D721Med (cell line): Measurements from ENCODE around the gene RAB4B.
"Not testable (repeated sequence)": the region's sequence is repeated elsewhere in the genome, so short reads cannot be mapped to it uniquely, and the experiment has no call there.

ENCODE experiments used
- DNase-seq: peaks from one replicate; pipeline ENCODE4 v3.0.0; 2011; ENCODE audit warnings: low spot score; ENCODE audit not compliant: insufficient read length
- FAIRE-seq: peaks from 2 replicates; lab custom pipeline; 2011; peaks lifted over from hg19 to GRCh38; lab: Jason Lieb, UNC
- TF ChIP-seq, protein P1 (sequence below): IDR thresholded peaks from 2 replicates; pipeline ENCODE4 v1.5.1; 2012; ENCODE audit warnings: mild to moderate bottlenecking, control low read depth; ENCODE audit not compliant: insufficient read depth; ENCODE audit errors: missing control alignments

Gene RAB4B

DNA sequence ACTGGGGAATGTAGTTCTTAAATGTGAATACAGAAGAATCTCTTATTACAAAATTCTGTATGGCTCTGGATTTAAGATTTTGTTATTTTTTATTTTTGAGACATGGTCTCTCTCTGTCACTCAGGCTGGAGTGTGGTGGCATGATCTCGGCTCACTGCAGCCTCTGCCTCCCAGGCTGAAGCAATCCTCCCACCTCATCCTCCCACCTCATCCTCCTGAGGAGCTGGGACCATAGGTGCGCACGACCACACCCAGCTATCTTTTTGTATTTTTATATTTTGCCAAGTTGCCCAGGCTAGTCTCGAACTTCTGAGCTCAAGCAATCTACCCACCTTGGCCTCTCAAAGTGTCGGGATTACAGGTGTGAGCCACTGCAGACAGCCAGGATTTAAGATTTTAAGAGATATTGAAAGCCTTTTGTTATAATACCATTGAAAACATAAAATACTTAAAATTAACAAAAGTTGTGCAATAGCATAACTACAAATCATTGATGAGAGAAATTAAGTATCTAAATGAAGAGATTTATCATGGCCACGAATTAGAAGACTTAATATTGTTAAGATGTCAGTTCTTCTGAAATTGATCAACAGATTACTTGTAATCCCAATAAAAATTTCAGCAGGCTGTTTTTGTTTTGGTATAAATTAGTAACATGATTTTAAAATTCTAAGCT is 58.8 kb downstream of the RAB4B start:
- TF ChIP-seq, protein P1, sequence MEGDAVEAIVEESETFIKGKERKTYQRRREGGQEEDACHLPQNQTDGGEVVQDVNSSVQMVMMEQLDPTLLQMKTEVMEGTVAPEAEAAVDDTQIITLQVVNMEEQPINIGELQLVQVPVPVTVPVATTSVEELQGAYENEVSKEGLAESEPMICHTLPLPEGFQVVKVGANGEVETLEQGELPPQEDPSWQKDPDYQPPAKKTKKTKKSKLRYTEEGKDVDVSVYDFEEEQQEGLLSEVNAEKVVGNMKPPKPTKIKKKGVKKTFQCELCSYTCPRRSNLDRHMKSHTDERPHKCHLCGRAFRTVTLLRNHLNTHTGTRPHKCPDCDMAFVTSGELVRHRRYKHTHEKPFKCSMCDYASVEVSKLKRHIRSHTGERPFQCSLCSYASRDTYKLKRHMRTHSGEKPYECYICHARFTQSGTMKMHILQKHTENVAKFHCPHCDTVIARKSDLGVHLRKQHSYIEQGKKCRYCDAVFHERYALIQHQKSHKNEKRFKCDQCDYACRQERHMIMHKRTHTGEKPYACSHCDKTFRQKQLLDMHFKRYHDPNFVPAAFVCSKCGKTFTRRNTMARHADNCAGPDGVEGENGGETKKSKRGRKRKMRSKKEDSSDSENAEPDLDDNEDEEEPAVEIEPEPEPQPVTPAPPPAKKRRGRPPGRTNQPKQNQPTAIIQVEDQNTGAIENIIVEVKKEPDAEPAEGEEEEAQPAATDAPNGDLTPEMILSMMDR: no peak
- no peak for FAIRE-seq
- DNase-seq: no peak

DNA sequence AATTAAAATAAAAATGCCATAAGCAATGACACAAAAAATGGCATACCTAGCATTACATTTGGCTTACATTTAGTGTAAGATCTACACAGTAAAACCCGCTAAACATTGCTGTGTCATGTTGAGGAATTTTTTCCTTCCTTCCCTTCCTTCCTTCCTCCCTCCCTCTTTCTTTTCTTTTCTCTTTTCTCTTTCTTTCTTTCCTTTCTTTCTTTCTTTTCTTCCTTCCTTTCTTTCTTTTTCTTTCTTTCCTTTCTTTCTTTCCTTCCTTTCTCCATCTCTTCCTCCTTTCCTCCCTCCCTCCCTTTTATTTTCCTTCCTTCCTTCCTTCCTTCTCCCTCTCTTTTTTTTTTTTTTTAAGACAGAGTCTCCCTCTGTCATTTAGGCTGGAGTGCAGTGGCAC is 60.4 kb downstream of the RAB4B start:
- DNase-seq, FAIRE-seq: not testable (repeated sequence)

DNA sequence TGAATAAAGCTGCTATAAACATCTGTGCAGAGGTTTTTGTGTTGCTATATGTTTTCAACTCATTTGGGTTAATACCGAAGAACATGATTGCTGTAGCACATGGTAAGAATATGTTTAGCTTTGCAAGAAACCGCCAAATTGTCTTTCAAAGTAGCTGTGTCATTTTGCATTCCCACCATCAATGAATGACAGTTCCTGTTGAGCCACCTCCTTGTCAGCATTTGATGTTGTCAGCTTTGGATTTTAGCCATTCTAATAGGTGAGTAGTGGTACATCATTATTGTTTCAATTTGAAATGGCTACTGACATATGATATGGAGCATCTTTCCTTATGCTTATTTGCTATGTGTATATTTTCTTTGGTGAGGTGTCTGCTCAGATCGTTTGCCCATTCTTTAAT is 64.0 kb downstream of the RAB4B start:
- not testable (repeated sequence) for DNase-seq, FAIRE-seq

DNA sequence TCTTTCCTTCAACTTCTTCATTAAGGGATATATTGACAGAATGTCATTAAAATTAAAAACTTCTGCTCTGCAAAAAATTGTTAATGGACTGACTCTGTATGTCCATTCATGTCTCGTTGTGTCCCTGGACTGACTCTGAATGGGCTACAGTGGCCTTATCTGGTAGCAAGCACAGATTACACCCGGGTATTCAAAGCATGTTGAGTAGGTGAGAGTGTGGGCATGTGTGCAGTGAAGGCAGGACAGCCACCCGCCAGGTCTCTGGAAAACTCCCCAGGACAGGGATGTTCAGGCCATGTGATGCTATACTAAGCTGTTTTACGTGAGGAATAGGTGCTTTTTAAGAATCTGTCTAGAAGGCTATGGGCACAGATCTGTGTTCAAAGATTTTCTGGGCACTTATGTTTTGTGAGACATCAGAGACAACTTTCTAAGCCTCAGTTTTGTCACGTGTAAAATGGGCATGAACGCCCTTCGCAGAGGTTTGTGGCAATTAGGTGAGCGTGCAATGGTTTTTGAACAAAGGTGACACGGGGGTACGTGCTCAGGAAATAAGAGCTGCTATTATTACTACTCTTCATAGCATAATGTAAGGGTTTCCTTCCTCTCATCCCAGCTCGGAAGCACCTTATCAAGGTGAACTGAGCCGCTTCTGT is 65.1 kb downstream of the RAB4B start:
- FAIRE-seq, DNase-seq: not testable (repeated sequence)

DNA sequence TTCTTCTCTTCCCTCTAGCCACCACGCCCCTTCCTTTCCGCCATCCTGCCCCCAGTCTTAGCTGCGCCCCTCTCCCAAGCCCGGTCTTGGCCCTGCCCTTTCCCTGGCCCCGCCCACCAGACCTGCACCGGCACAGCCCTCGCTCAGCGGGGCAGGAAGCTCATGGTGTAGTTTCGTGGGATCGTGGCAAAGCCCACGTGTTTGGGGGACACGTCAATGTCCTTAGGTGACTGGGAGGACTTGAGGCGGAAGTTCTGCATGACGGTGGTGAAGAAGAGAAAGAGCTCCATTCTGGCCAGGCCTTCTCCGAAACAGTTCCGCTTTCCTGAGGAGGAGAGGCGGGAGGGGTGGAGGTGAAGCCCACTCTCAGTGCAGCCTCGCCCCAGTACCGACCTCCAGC is 65.6 kb downstream of the RAB4B start:
- FAIRE-seq, DNase-seq: not testable (repeated sequence)
